ENCODE data around the gene WDR38.
A peak's percentile ranks its signal among the peaks of the same experiment; 100 is the strongest.

Gene WDR38

DNA sequence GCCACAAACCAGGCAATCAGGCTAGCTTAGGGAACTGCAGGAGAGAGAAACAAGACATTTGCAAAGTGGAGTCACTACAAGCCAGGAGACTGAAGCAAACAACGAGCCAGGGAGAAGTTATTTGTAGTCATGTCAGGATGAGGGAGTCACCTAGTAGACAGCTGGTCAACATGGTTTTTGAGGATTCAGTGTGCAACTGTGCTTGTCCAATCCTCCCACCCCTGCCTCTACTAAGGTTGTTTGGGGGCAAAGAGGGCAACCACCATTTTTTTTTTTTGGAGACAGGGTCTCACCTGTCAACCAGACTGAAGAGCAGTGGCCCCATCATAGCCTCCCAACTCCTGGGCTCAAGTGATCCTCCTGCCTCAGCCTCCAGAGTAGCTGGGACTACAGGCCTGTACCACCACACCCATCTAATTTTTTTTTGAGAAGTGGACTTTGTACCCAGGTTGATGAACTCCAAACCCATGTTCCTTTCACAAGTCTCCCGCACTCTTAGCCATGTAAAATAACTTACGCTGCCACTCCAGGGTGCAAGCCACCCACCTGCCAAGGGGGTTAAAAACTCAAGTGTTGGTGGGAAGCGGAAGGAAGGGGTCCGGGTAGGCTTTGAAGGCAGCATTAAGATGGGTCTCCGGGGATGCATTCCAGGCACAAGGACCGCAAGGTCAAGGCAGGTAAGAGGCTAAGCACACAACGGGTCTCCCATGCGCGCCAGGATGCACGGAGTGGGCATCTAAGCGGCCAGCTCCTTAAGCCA lies 7.5 kb downstream of the WDR38 start:
- Histone ChIP-seq H3K4me1 (peaks cover 35 to 47% (median 41%) of the 10 kb centered on the region in 10 experiments), H3K27me3 (no peaks in the 10 kb centered on the region), H3K4me3 (peak overlapping the region; percentile 84 to 100 (median 92)), H3K27ac (peak overlapping the region; percentile 95 to 100 (median 99)), H4K20me1 (peaks cover 55 to 59% (median 59%) of the 10 kb centered on the region in 11 experiments), H3K9me3 (replicated peaks in 1 of 11) (no peaks in the 10 kb centered on the region), H3K4me2 (peak overlapping the region; percentile 88 to 99 (median 98)), H3K9ac (peak overlapping the region; percentile 94 to 100 (median 99)), H3K36me3 (peaks cover 44 to 56% (median 53%) of the 10 kb centered on the region in 11 experiments)
- no peak for TF ChIP-seq Cebpa-rat (IDR thresholded peaks at IDR 0.05)

DNA sequence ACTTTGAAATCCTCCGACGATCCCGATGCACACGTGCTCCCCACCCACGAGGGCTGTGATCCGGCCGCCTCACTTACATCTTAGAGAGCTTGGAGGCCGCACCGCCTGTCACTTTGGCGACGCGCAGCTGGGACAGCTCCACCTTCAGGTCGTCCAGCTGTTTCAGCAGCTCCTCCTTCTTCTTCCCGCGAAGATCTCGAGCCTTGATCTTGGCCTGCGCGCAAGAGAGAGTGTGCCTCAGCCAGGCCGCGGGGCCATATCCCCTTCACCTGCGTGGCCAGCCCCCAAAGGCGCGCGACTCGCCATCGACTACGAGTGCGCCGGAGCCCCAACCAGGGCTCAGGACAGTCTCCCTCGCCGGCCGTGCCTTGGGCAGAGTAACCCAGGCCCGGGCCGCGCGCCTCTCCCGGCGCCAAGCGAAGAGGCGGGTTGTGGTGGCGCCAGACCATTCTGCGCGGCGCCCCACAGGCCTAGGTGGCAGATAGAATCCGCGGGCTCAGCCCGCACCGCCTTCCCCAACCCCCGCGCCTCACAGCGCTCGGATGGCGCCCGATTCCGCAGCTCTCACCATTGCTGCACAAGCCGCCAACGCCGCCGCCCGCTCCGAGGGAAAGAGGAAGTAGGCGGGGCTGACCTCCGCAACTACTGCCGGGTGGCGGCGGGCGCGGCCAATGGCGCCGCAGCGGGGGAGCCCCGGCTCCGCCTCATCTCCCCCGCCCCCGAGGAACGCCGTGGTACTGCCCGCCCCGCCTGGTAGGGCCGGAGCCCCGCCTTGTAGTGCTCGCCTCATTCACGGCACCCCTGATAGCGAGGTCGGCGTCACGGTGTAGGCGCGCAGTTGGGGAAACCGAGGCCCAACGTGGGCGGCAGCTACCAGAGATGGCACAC lies 8.3 kb downstream of the WDR38 start, which contains the start of the genes ARPC5L and RPL35:
TSS of gene ARPC5L (plus strand) at position 789 of the 888 bp plus-strand sequence. CDS start 7,161 bp downstream, outside the sequence.
TSS of gene RPL35 (minus strand) at position 616 of the 888 bp plus-strand sequence. CDS start at position 571, 45 bp downstream.
- H3K4me2 ChIP-seq, result peak within 1 kb of the TSS; percentile 88 to 99 (median 98)
- H3K9me3 ChIP-seq (replicated peaks in 1 of 11), result no peaks in the 10 kb centered on the region

DNA sequence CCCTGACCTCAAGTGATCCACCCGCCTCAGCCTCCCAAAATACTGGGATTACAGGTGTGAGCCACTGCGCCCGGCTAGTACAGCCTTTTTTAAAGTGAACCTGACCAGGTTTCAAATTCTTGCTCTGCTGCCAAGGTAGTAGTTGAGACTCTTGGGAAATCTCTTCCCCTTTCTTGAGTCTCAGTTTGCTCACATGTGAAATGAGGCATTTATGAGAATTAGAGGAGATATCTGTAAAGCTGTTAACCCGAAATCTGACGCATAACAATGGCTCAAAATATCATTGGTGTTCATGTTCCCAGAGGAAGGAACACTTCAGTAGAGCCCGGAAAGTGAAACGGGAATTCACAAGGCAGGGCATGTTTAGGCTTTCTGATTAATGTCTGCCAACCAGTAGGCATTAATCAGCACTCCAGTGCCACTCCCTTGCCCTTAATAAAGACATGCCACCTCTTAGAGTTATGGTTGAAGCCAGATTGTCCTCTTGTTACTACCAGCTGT lies 10.2 kb downstream of the WDR38 start:
- peak overlapping the region in 7 of 11 experiments; percentile 17 to 100 (median 98); a peak in 7 of 22 replicates for H3K9ac ChIP-seq

More for the DNA sequence above, 8.3 kb downstream of the WDR38 start, which contains the start of the genes ARPC5L and RPL35:
- Histone ChIP-seq H3K4me1 (peaks cover 38 to 51% (median 42%) of the 10 kb centered on the region in 10 experiments), H3K9ac (peak within 1 kb of the TSS; percentile 94 to 100 (median 99)), H3K4me3 (peak within 1 kb of the TSS; percentile 84 to 100 (median 92)), H4K20me1 (peaks cover 47 to 51% (median 51%) of the 10 kb centered on the region in 11 experiments), H3K36me3 (peaks cover 43 to 49% (median 47%) of the 10 kb centered on the region in 11 experiments), H3K27ac (peak within 1 kb of the TSS; percentile 95 to 100 (median 99)), H3K27me3 (no peaks in the 10 kb centered on the region)
- no peak for TF ChIP-seq Cebpa-rat (IDR thresholded peaks at IDR 0.05)

DNA sequence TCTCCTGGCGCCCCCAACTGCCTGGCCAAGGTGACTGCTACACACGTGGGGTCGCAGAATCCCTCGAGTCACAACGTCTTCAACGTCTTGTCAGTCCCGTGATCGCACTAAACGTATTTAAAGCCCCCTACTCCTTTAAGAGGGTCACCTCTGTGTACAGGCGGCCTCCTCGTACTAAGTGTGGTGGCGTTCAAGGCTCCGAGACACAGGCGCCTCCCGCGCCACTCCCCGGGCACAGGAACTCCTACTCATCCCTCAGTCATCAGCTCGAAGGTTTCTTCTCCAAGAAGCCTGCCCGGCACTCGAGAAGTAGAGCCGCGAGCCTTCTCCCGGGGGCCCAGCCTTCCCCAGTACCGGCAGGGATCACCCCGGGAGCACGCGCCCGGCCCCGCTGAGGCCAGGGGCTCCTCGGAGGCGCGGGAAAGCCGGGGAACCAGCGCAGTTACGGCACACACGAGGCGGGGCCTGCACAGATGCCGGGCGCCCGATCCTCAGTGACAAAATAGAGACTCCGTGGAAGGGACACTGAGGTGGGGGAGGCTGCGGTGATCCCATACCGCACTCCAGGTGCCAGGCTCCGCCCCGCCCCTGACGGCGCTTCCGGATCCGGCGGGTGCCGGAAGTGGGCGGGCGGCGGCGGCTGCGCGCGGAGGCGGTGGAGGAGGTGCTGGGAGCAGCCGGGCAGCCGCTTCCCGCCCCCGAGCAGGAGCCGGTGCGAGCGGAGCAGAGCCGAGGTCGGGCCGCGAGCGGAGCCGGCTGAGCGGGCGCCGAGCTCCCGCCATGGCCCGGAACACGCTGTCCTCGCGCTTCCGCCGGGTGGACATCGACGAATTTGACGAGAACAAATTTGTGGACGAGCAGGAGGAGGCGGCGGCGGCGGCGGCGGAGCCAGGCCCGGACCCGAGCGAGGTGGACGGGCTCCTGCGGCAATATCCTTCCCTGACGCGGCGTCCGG lies 15.5 kb downstream of the WDR38 start:
- Histone ChIP-seq H3K4me2 (peak overlapping the region; percentile 93 to 100 (median 98)), H3K9me3 (replicated peaks in 1 of 11) (no peaks in the 10 kb centered on the region), H3K4me3 (peak overlapping the region; percentile 91 to 100 (median 98)), H3K27me3 (no peaks in the 10 kb centered on the region), H3K9ac (peak overlapping the region; percentile 89 to 100 (median 97)), H3K4me1 (peaks cover 45 to 56% (median 52%) of the 10 kb centered on the region in 10 experiments), H4K20me1 (peaks cover 35 to 48% (median 40%) of the 10 kb centered on the region in 11 experiments; a peak in 21 of 22 replicates), H3K36me3 (peaks cover 13 to 33% (median 28%) of the 10 kb centered on the region in 11 experiments), H3K27ac (peak overlapping the region; percentile 75 to 100 (median 98))
- no peak for TF ChIP-seq Cebpa-rat (IDR thresholded peaks at IDR 0.05)

More for the DNA sequence above, 10.2 kb downstream of the WDR38 start:
- Histone ChIP-seq H3K4me3 (no peak overlapping the region), H3K27ac (peak overlapping the region in 3 of 11 experiments; percentile 96 to 99 (median 99); a peak in 2 of 22 replicates), H3K4me2 (peak overlapping the region; percentile 66 to 97 (median 86); a peak in 19 of 22 replicates), H3K9me3 (replicated peaks in 1 of 11) (no peaks in the 10 kb centered on the region), H4K20me1 (peaks cover 28 to 33% (median 32%) of the 10 kb centered on the region in 11 experiments), H3K36me3 (peaks cover 24 to 30% (median 28%) of the 10 kb centered on the region in 11 experiments), H3K27me3 (no peaks in the 10 kb centered on the region), H3K4me1 (peaks cover 51 to 59% (median 54%) of the 10 kb centered on the region in 10 experiments)
- no peak for TF ChIP-seq Cebpa-rat (IDR thresholded peaks at IDR 0.05)

DNA sequence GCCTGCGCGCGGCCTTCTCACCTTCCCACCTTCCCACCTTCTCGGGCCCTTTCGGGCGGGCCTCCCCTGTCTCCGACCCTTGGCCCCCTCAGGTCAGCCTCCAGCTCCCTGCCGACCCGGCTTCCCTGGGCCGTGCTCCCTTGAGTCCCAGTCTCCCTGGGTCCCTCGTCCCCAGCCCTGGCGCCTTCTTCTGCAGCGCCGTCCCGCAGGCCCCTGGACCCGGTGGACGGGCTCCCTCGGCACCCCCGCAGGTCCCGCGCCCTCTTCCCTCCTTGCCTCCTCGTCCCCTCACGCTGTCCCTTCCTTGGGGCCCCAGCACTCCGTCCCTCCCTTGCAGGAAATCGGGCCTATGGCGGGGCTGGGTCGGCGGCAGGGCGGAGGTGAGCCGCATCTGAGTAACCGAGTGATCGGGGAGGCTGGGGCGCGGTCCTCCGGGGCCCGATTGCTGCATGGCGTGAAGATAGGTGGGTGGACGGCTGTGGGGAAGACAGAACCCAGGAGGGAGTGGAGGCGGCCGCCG lies 16.3 kb downstream of the WDR38 start:
- Histone ChIP-seq H3K9me3 (replicated peaks in 1 of 11) (no peaks in the 10 kb centered on the region), H3K4me2 (peak overlapping the region; percentile 93 to 100 (median 98)), H3K4me1 (peaks cover 46 to 61% (median 57%) of the 10 kb centered on the region in 10 experiments), H3K9ac (peak overlapping the region; percentile 89 to 100 (median 97)), H3K36me3 (peaks cover 20 to 41% (median 36%) of the 10 kb centered on the region in 11 experiments), H3K27ac (peak overlapping the region; percentile 75 to 100 (median 98)), H3K27me3 (no peaks in the 10 kb centered on the region), H3K4me3 (peak overlapping the region; percentile 91 to 100 (median 98)), H4K20me1 (peaks cover 42 to 55% (median 47%) of the 10 kb centered on the region in 11 experiments; a peak in 21 of 22 replicates)
- no peak for TF ChIP-seq Cebpa-rat (IDR thresholded peaks at IDR 0.05)

DNA sequence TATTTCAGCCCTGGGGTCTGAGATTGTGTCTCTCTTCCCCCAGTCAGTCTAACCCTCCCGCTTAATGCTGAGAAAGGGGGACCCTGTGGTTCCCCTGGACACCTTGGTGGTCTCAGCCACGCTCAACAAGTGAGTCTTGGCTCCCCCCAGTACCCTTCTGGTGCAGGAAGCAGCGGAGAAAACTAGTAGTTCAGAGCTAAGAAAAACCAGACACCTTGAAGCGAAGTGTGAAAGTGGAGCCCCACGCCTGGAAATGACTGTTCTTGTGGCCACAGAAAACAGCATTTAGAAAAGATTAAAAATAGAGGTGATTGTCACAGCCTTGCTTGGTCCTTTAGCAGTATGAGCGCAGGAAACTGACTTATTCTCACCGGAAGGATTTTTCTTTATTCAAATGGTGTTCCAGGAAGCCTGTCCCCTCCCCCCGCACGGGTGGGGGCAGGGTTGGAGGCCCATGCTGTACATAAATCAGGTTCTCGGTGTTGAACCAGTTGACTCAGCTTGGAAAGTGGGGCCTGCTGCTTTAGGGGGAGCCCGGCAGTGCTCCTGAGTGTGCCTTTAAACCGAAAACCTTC lies 16.8 kb downstream of the WDR38 start:
- H3K27me3 ChIP-seq, result no peaks in the 10 kb centered on the region
- peaks cover 48 to 61% (median 53%) of the 10 kb centered on the region in 11 experiments; a peak in 21 of 22 replicates for H4K20me1 ChIP-seq
- H3K27ac ChIP-seq, result peak overlapping the region; percentile 75 to 100 (median 98)
- peak overlapping the region; percentile 91 to 100 (median 98) for H3K4me3 ChIP-seq
- H3K36me3 ChIP-seq, result peaks cover 26 to 46% (median 41%) of the 10 kb centered on the region in 11 experiments
- peak overlapping the region; percentile 93 to 100 (median 98) for H3K4me2 ChIP-seq
- H3K4me1 ChIP-seq, result peaks cover 46 to 63% (median 57%) of the 10 kb centered on the region in 10 experiments
- H3K9ac ChIP-seq, result peak overlapping the region; percentile 89 to 100 (median 97)
- TF ChIP-seq Cebpa-rat (IDR thresholded peaks at IDR 0.05), result no peak
- no peaks in the 10 kb centered on the region for H3K9me3 ChIP-seq (replicated peaks in 1 of 11)

DNA sequence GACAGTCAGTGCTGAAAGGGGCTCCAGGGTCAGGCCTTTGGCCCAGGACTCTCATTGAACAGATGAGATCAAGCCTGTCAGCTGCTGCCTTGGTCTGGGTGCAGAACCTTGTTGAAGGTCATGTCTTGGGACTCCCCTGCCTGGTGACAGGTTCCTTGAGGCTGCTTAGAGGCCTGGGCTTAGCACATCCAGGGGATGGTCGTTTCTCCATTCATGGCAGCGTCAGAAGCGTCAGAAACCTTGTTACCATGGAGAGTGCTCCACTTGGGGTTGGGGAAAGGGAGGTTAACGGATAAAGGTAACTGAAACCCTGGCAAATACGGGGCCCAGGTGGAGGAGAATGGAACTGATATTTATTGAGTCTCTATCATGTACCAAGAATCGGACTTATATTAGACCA lies 17.5 kb downstream of the WDR38 start:
- peak overlapping the region; percentile 75 to 100 (median 98) for H3K27ac ChIP-seq
- H3K9ac ChIP-seq, result peak overlapping the region; percentile 89 to 100 (median 97)
- peak overlapping the region; percentile 93 to 100 (median 98) for H3K4me2 ChIP-seq
- no peak for TF ChIP-seq Cebpa-rat (IDR thresholded peaks at IDR 0.05)
- peaks cover 32 to 53% (median 48%) of the 10 kb centered on the region in 11 experiments for H3K36me3 ChIP-seq
- peaks cover 46 to 70% (median 57%) of the 10 kb centered on the region in 10 experiments for H3K4me1 ChIP-seq
- peaks cover 54 to 67% (median 59%) of the 10 kb centered on the region in 11 experiments; a peak in 21 of 22 replicates for H4K20me1 ChIP-seq
- H3K4me3 ChIP-seq, result peak overlapping the region; percentile 91 to 100 (median 98)
- H3K9me3 ChIP-seq (replicated peaks in 1 of 11), result no peaks in the 10 kb centered on the region
- H3K27me3 ChIP-seq, result no peaks in the 10 kb centered on the region
